Stomach (tissue), 4 donors: ENCODE measurements around the gene MAEA.

Source experiments
- EP300 ChIP-seq: sonication (generic); formaldehyde crosslinking; IDR thresholded peaks from one replicate; pipeline ENCODE4 v1.6.1; 2017; ENCODE audit warnings: antibody characterized with exemption
- POLR2A ChIP-seq, 4 donors: fragments of 450-650 bp; IDR thresholded peaks; one replicate each; pipeline ENCODE4 v1.6.1; 2016; ENCODE audit warnings: antibody characterized with exemption in 4 of 4, control low read depth in 2 of 4, mild to moderate bottlenecking in 1 of 4, moderate library complexity in 1 of 4
- POLR2AphosphoS5 ChIP-seq, 3 donors: sonication (generic); formaldehyde crosslinking; IDR thresholded peaks; one replicate each; pipeline ENCODE4 v1.6.1; 2016; ENCODE audit warnings: antibody characterized with exemption in 3 of 3
- TF ChIP-seq, protein P1 (sequence below), 7 experiments: fragments of 450-650 bp in 4 of 7; fragments of 200-600 bp in 3 of 7; sonication (generic) in 3 of 7; IDR thresholded peaks; one replicate each; pipeline ENCODE4 v1.5.1; 2016 to 2019; ENCODE audit warnings: antibody characterized with exemption in 7 of 7, control low read depth in 2 of 7, mild to moderate bottlenecking in 1 of 7

DNA sequence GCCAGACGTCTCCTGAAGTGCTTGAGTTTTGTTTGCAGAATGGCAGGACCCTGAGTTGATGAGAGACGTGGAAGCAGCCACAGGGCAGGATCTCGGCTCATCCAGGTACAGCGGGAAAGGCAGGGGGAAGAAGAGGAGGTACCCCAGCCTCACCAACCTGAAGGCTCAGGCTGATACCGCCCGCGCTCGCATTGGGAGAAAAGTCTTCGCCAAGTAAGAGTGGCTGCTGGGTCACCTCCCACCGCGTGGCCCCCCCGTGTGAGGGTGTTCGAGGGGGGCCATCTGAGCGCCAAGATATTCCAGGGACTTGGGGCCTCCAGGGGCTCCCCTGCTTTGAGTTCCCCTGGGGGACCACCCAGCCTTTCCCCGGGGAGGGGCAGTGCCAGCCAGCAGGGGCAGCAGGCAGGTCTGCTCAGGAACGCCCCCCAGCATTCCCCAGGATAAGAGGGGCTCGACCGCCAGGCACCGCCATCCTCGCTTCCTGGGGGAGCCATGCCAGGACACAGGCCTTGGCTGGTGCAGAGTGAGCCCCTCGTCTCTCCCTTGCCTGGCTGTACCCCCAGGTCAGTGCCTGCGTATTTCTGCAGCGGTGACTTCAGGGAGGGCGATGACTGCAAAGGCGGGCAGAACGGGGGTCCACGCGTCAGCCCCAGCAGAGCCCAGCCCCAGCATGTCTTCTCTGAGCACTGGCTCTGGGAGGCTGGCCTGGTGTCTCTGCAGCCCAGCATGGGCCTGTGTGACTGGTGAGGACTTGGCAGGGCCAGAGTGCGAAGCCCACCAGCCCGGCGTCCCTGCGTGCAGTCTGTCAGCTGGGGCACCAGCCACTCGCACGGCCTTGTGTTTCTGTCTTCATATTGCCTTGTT is 94.3 kb downstream of the MAEA start:
- TF ChIP-seq POLR2AphosphoS5 (IDR thresholded peaks at IDR 0.05) (no peak), EP300 (no peak), POLR2A (IDR thresholded peaks at IDR 0.05) (no peak)
- TF ChIP-seq, protein P1, sequence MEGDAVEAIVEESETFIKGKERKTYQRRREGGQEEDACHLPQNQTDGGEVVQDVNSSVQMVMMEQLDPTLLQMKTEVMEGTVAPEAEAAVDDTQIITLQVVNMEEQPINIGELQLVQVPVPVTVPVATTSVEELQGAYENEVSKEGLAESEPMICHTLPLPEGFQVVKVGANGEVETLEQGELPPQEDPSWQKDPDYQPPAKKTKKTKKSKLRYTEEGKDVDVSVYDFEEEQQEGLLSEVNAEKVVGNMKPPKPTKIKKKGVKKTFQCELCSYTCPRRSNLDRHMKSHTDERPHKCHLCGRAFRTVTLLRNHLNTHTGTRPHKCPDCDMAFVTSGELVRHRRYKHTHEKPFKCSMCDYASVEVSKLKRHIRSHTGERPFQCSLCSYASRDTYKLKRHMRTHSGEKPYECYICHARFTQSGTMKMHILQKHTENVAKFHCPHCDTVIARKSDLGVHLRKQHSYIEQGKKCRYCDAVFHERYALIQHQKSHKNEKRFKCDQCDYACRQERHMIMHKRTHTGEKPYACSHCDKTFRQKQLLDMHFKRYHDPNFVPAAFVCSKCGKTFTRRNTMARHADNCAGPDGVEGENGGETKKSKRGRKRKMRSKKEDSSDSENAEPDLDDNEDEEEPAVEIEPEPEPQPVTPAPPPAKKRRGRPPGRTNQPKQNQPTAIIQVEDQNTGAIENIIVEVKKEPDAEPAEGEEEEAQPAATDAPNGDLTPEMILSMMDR (IDR thresholded peaks at IDR 0.05), result no peak
